Hematopoietic multipotent progenitor cell (in vitro differentiated cells): Measurements from ENCODE around the gene AIDA. TPM values are rescaled to one million over a fixed set of nuclear protein-coding genes. Genes with fewer than 3 reads are reported as not detected.

Source experiments
- DNase-seq, 3 donors: peaks; one replicate each; pipeline ENCODE4 v3.0.0-alpha.2; 2011 to 2015; ENCODE audit warnings: low read depth in 2 of 3, low spot score in 2 of 3
- total RNA-seq: library from RNA; depleted of rRNA; stranded (reverse); fragments of >200 nt; gene quantifications from one replicate; pipeline ENCODE4 v1.2.3, GENCODE V29; 2012

The AIDA gene
- total RNA-seq, 1 donor, result 11.6 TPM

DNA sequence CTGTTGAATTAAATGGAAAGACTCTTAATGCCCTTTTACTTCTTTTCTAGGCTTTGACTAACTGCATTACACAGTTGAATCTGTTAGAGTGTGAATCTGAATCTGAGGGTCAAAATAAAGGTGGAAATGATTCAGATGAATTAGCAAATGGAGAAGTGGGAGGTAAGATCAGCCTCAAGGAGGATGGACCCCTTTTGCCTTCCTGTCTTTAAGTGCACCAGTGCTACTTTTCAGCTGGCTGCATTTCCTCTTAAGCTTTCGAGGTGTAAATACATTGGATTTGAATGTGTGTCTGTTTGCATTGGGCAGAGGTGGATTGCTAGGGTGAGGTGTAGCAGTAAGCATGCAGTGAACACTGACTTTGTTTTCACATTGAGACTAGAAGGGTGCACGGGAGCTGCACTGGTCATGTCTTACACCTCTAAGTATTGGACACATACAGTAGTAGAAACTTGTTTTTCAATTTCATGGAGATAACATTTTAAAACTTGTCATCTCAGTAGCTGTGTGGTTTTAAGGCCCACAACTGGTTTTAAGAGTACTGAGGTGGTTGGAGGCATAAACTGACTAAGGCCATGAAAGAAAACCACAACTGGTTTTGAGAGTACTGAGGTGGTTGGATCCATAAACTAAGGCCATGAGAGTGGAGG, 59.0 kb downstream of the AIDA start:
- no peak for DNase-seq

DNA sequence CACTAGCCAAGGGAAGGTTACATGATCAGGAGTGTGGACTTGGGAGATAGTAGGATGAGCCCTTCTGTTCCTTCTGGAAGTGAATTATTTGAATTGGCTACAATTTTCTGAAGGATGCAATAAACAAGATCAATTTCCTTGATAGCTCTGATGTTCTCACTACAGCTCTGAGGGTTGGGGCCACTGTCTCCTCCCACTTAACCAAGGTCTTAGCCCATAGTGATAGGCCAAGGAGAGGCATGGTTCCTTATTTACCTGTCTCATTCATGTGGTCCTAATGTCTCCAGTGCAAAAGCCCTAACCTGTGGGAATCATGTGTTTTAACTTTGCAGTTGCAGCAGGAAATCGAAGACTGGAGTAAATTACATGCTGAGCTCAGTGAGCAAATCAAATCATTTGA, 59.6 kb downstream of the AIDA start:
- DNase-seq, result no peak

DNA sequence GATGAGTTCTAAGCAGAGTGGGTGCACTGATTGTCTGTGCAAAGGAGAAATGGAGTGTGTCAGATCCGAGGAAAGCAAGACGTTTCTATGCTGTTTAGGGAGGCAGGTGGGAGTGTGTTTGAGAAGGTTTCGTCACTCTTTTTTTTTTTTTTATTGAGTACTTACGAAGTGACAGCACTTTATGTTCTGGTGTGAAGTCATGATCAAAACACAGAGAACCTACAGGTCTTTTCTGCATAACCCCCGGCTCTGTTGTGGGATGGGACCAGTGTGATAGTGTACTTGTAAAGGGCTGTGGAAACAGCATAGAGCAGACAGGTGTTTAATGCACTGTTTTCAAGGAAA, 67.7 kb downstream of the AIDA start:
- no peak for DNase-seq

DNA sequence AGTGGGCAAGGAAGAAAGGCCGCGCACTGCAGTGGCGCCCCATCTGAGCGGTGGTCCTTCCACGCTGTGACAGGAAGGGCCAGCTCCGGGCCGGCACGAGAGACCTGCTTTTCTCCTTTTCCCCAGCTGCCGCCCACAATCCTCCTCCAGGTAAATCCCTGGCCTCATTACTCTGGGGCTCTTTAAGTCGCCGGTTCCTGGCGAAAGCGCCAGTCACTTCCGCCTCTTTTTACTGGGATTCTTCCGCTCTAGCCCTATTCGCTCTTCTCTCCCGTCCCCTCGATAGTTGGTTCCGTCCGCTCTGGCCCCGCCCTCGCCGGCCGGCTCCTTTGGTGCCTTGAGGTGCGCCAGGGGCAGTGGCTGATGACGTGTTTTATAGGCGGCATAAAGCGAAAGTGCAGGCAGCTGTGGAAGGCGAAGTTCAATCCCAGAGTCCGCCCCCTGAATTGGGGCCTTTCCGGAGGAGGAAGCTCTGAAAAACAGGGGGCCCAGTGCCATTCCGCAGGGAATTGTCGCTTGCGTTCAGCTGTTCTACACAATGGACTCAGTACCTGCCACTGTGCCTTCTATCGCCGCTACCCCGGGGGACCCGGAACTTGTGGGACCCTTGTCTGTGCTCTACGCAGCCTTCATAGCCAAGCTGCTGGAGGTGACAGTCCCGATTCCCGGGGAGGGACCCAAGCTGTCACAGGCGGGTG, 68.2 kb downstream of the AIDA start:
- peak; percentile 91 to 99 (median 99) for DNase-seq

DNA sequence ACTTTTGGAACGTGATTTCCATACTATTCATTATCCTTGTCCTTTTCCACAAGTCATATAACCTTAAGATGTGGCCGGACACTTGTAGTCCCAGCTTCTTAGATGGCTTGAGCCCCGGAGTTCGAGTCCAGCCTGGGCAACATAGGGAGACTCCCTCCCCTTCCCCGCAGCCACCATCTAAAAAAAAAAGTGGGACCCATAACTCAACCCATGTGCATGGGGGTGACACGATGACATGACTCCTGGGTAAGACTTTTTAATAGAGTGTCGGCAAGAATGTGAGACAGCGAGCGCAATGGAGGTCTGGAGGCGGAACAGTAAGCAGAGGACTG, 68.7 kb downstream of the AIDA start:
- DNase-seq, result peak in 1 of 3 donors; percentile 80

DNA sequence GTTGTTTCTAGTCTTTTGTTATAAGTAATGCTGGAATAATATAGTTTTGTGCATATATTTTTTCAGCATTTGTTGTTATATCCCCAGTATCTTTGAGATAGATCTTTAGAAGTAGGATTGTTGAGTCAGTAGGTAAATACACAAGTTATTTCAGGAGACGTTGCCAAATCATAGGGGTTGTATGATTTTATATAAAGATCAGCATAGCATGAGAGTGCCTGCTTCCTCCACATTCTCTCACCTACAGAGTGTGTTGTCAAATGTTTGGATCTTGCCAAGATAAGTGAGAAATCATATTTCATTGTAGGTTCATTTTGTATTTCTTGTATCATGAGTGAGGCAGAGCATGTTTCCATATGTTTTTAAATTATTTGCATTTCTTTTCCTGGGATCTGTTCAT, 69.8 kb downstream of the AIDA start:
- DNase-seq, result no peak

DNA sequence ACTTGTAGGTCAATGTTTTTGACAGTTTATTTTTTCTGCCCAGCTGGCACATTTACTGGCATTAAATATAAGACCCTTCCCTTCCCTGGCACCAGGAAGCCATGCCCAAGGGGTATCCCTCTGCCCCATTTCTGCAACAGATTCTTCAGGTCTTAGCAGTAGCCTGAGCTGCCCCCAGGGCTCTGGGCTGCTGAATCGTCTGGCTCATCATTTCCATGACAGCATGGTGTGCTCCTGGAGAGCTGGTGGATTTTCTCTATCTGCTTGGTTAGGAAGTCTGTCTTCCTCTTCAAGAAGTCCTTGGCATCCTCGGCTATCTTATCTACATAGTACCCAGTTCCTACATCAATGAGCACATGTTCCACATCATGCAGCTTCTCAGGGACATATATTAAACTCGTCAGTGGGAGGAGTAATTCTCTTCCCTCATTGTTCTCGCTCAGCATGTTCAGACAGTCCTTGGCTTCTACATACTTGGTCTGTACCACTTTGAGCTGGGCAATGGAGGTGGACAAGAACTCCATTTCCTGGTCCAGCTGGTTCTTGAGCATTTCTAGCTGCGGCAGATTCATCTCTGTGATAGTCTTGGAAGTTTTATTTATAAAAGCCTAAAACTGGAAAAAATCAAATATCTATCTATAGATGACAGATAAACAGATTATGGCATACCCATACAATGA, 70.9 kb downstream of the AIDA start:
- DNase-seq, result no peak

DNA sequence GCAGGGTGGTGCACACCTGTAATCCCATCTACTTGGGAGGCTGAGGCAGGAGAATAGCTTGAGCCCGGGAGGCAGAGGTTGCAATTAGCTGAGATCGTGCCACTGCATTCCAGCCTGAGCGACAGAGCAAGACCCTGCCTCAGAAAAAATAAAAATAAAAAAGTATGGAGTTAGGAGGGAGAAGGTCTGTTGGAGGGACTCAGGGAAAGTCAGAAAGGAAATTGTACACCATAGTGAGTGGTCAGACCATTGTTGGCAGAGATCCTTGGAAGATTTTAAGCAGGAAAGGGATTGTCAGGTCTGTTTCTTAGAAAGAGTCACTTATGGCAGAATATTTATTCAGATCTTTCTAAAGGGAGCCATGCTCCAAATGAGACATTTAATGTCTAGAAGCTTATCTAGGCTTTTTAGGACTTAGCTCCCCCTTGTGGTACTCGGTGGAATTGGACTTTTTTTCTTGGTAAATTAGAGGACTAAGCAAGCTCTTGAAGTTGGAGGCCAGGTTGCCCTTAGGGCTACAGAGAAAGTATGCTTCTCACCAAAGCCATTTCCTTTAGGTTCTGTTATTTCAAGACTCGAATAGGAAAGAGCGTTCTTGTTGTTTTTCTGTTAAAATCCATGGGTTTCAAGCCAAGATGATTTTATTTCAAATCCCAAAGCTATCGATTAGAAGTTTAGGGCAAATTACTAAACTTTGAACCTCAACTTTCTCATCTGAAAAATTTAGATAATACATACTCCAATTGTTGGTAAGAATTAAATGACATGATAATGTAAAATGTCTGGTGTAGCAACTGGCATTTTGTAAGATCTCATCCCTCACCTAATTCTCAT, 77.9 kb downstream of the AIDA start:
- peak; percentile 63 to 96 (median 80) for DNase-seq

DNA sequence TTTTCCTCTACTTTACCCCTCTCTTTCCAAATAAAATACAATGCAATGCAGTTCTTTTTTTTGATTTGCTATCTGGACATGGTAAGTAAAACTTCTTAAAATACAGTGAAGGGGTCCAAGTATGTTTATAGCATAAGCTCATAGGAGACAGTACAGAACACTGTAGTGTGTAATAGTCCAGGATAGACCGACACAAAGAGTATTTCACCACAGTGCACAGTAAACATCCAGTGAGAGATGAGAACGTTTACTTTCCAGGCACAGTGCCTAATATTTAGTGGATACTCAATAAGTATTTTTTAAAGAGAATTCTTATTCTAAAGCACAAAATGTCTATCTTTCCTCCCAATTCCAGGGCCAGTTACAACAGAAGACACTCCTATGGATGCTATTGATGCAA, 79.5 kb downstream of the AIDA start:
- DNase-seq, result no peak

DNA sequence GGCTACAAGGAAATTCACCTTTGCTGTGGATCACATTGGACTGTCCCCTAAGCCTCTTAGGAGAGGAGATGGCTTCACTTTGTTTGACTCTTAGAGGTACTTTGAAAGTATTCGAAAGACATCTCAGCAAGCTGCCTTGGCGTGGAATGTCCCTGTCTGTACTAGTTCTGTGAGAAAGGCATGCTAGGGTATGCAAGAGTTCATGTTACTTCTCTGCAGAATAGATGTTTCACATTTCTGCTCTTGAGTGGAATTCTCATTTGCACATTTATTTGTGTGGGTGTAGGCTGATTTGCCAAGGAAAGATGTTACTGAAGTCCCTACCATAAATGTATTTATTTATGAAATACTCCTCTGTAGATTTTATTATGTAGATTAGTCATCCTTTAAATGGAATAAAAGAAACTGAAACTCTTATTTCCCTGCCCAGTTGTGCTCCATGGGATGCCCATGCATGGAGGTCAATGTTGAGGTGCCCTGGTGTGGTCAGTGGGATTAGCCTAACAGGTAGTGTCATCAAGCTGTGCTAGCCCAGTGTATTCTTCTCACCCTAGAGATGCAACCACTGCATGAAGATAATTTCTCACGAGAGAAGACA, 80.6 kb downstream of the AIDA start:
- DNase-seq, result no peak

DNA sequence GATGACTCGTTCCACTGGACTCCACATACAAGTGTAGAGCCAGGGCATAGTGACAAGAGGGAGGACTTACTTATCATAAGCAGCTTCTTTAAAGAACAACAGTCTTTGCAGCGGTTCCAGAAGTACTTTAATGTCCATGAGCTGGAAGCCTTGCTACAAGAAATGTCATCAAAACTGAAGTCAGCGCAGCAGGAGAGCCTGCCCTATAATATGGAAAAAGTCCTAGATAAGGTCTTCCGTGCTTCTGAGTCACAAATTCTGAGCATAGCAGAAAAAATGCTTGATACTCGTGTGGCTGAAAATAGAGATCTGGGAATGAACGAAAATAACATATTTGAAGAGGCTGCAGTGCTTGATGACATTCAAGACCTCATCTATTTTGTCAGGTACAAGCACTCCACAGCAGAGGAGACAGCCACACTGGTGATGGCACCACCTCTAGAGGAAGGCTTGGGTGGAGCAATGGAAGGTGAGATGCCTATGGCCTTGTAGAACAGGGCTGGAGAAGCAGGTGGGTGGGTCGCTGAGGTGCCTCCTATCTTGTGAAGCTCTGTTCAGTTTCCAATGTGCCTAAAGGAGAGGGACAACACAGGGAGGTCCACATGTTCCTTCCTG, 82.3 kb downstream of the AIDA start:
- no peak for DNase-seq

DNA sequence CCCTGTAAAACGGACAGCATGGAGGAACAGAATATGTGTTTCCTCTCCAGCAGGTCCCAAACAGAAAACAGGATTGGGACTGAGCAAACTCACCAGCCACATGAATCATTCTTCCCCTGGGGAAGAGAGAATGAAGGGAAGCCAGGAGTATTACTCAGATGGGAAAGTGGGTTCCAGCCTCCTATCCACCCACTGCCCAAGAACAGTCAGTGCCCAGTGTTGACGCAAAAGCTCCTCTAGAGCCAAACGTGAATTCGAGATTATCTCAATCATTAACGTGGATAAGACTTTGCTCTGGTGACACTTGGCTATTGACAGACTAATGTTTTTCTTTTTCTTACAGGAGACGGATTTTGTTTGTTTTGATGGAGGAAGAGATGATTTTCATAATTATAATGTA, 85.1 kb downstream of the AIDA start:
- DNase-seq, result no peak

DNA sequence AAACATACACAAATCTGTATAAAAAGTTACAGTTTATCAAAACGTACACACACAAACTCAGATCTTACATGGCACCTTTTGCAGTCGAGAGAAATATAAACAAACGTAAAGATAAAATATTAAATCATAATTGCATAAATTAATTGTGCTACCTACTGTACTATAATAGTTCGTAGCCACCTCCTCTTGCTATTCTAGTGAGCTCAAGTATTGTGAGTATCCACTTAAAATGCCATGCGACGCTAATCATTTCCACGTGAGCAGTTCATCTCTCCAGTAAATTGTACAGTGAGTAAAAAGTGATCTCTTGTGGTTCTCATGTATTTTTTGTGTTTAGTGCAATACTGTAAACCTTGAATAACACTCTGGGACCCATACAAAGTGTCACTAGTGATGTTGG, 88.1 kb downstream of the AIDA start:
- DNase-seq, result no peak

DNA sequence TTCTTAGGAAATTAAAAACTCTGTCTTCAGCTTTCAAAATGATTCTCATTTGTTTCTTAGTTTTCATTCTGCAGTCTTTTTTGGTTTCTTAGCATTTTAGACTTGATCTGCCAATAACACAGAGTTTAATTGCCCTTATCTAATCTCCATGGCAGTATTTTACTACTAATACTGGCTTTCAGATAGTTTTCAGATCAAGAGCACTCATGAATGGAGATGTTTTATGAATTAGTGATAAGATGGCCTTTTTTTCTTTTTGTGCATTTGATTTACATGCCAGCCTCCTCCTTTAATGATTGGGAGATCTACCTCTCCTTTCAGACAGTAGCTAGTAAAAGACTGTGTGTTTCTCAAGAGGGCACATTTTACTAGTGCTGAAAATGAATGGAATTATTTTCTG, 88.8 kb downstream of the AIDA start:
- DNase-seq, result no peak

DNA sequence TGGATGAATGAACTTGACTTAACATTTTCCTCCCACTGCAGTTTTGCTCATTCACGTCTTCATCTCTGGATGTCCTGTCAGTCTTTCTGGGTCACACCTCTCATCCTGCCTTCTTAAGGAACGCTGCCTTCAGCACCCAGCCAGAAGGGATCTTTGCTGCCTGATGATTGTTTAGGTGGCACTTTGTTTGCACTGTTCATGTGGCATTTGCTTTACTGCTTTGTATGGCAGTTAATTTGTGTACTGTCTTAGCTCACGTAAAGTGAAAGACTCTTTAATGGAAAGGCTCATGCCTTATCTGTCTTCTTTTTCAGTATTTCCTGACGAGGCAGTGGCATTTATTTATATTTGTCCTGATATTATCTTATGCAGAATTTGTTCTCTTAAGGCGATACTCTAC, 89.5 kb downstream of the AIDA start:
- DNase-seq, result no peak

DNA sequence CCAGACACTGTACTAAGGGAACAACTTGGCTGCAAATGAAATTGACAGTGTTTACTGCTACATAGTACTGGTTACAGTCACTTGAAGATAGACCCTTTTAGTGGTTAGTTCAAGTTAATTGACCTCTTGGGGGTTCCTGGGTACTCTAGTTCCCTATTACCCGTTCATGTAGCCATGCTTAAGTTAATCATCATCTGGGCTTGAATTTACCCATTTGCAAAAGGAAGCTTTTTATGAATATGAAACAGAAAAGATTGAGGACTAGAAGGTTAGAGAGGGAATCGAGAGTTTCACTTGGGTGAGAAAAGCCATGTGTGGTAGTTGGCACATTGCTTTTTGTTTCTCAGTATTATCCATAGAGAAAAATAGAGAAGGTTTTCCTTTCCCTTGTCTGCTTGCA, 91.7 kb downstream of the AIDA start:
- DNase-seq, result no peak

DNA sequence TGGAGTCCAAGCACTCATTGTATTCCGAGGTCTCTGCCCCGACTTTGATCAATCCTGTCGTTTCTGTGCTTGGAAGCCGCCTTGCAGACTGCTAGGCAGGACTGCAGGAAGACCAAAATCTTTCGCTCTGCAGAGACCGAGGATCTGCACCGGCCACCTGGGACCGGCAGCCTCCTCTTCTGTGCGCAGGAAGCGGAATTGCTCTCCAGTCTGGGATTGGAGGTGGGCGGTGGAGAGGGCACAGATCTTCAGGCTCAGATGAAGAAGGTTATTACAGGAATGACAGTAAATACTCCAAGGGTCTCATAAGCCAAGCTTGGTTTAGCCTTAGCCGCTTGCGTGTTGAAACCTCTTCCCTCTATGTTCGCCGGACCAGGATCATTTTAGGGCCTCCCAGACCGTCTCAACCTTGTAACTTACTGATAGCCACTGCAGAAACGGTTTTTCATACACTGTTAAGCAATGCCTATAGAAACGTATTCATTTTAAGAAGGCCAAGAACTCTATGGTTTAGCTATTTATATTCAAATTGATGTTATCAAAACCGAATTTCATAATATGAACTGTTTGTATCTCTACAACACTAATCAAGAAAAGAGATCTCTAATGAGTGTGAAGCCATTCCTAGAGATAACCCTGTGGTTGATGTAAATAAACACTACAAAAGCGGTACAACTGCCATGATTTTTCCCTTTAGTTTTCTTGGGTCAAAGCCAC, 93.3 kb downstream of the AIDA start:
- DNase-seq, result peak in 1 of 3 donors; percentile 4
